ENCODE measurements around the gene TWSG1.
"Not testable (repeated sequence)": the region's sequence is repeated elsewhere in the genome, so short reads cannot be mapped to it uniquely, and the experiment has no call there.

The TWSG1 gene

GRCh38 chr18:9417073-9417851 lies 82.7 kb downstream of the TWSG1 start:
- peak overlapping the region; percentile 2 for H3K9ac ChIP-seq (ENCODE audit: low read depth, low read length)
- no peaks in the 10 kb centered on the region for H3K9me3 ChIP-seq (replicated peaks; ENCODE audit: low read length)
- no peak overlapping the region for H3K4me3 ChIP-seq (ENCODE audit: low read length)

DNA sequence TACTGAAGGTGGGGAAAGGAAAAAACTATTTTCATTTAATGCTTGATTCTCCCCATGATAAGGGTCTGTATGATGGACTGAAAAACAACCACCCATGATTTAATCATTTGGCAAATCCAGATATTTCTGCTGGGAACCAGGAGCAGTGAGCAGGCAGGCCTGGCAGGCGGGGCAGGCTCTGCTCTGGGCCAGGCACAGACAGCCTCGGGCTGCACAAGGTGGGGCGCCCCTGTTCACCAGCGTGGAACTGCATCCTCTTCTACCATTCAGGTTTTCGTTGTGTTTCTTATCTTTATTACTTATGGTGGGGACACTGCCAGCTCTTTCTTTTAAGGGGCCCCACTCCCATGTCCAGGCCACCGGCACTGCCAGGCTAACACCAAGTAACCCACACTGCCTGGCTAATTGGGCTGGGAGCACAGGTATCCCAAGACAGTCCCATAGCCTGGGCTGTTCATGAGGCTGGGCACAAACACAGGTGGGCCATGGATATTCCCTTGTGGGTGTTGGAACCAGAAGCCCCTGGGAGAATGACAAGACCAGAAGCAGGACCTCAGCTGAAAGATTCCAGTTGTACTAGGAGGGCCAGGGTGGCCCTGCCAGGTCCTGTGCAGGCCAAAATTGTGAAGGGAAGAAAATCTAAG lies 83.6 kb downstream of the TWSG1 start:
- no peak overlapping the region for H3K4me2 ChIP-seq (ENCODE audit: low read length)
- no peaks in the 10 kb centered on the region for H3K36me3 ChIP-seq (ENCODE audit: insufficient read depth, low read length)
- H3K9ac ChIP-seq (ENCODE audit: low read depth, low read length): no peak overlapping the region
- no peaks in the 10 kb centered on the region for H3K9me3 ChIP-seq (replicated peaks; ENCODE audit: low read length)
- no peaks in the 10 kb centered on the region for H3K27me3 ChIP-seq (ENCODE audit: control insufficient read depth, insufficient read depth, low read length)
- peaks cover 26% of the 10 kb centered on the region for H3K4me1 ChIP-seq (ENCODE audit: control insufficient read depth, insufficient read depth, low read length)
- no peak overlapping the region for H3K4me3 ChIP-seq (ENCODE audit: low read length)

More at GRCh38 chr18:9417073-9417851, 82.7 kb downstream of the TWSG1 start:
- Histone ChIP-seq H3K4me1 (ENCODE audit: control insufficient read depth, insufficient read depth, low read length) (peaks cover 26% of the 10 kb centered on the region), H3K4me2 (ENCODE audit: low read length) (peak overlapping the region; percentile 67), H3K27me3 (ENCODE audit: control insufficient read depth, insufficient read depth, low read length) (no peaks in the 10 kb centered on the region), H3K36me3 (ENCODE audit: insufficient read depth, low read length) (no peaks in the 10 kb centered on the region)

- Histone ChIP-seq H3K36me3 (ENCODE audit: insufficient read depth, low read length) (no peaks in the 10 kb centered on the region), H3K4me2 (ENCODE audit: low read length) (no peak overlapping the region), H3K9ac (ENCODE audit: low read depth, low read length) (no peak overlapping the region), H3K27me3 (ENCODE audit: control insufficient read depth, insufficient read depth, low read length) (no peaks in the 10 kb centered on the region), H3K9me3 (replicated peaks; ENCODE audit: low read length) (no peaks in the 10 kb centered on the region), H3K4me1 (ENCODE audit: control insufficient read depth, insufficient read depth, low read length) (peaks cover 16% of the 10 kb centered on the region), H3K4me3 (ENCODE audit: low read length) (no peak overlapping the region)
Measured at GRCh38 chr18:9419956-9420631, 85.5 kb downstream of the TWSG1 start.

- H3K4me2 ChIP-seq (ENCODE audit: low read length): no peak overlapping the region
- H3K9me3 ChIP-seq (replicated peaks; ENCODE audit: low read length): no peaks in the 10 kb centered on the region
- H3K36me3 ChIP-seq (ENCODE audit: insufficient read depth, low read length): no peaks in the 10 kb centered on the region
- peaks cover 16% of the 10 kb centered on the region for H3K4me1 ChIP-seq (ENCODE audit: control insufficient read depth, insufficient read depth, low read length)
- H3K4me3 ChIP-seq (ENCODE audit: low read length): no peak overlapping the region
- no peak overlapping the region for H3K9ac ChIP-seq (ENCODE audit: low read depth, low read length)
- H3K27me3 ChIP-seq (ENCODE audit: control insufficient read depth, insufficient read depth, low read length): no peaks in the 10 kb centered on the region
Measured at GRCh38 chr18:9421096-9421900, 86.7 kb downstream of the TWSG1 start.

DNA sequence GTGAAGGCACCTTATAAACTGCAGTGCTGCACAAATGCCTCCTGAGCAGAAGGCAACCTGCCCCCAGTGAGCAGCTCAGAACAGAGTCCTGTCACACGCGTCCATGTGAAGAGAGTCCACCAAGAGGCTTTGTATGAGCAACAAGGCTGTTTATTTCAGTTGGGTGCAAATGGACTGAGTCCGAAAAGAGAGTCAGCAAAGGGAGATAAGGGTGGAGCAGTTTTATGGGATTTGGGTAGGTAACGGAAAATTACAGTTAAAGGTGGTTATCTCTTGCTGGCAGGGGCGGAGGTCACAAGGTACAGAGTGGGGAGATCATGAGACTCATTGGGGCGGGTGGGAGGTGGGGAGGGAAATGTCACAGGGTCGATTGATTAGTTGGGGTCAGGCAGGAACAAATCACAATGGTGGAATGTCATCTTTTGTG lies 87.3 kb downstream of the TWSG1 start:
- Histone ChIP-seq H3K27me3 (ENCODE audit: control insufficient read depth, insufficient read depth, low read length) (no peaks in the 10 kb centered on the region), H3K4me3 (ENCODE audit: low read length) (no peak overlapping the region), H3K4me1 (ENCODE audit: control insufficient read depth, insufficient read depth, low read length) (peaks cover 10% of the 10 kb centered on the region), H3K36me3 (ENCODE audit: insufficient read depth, low read length) (no peaks in the 10 kb centered on the region), H3K9ac (ENCODE audit: low read depth, low read length) (no peak overlapping the region), H3K9me3 (replicated peaks; ENCODE audit: low read length) (no peaks in the 10 kb centered on the region), H3K4me2 (ENCODE audit: low read length) (no peak overlapping the region)

GRCh38 chr18:9422816-9423519 lies 88.4 kb downstream of the TWSG1 start:
- no peaks in the 10 kb centered on the region for H3K9me3 ChIP-seq (replicated peaks; ENCODE audit: low read length)
- H3K4me1 ChIP-seq (ENCODE audit: control insufficient read depth, insufficient read depth, low read length): peaks cover 4% of the 10 kb centered on the region
- no peaks in the 10 kb centered on the region for H3K27me3 ChIP-seq (ENCODE audit: control insufficient read depth, insufficient read depth, low read length)
- H3K4me3 ChIP-seq (ENCODE audit: low read length): no peak overlapping the region
- H3K4me2 ChIP-seq (ENCODE audit: low read length): no peak overlapping the region
- no peaks in the 10 kb centered on the region for H3K36me3 ChIP-seq (ENCODE audit: insufficient read depth, low read length)
- H3K9ac ChIP-seq (ENCODE audit: low read depth, low read length): no peak overlapping the region

DNA sequence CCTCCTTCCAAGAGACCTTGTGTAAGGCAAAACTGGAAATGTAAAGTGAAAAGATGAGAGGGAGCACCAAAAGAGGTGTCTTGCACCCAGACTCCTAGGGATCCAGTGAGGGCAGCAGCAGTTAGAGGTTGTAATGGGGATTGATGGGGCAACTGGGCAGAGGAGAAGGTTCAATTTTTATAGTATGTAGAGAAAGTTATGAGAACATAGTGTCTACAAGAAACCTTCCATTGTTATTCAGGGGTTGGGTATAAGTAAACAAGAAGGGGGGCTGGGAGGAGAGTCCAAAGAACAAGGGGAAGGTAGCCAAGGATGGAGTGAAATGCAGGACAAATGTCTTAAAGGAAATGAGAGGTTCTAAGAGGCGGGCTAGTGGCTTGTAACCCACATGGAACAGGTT lies 89.1 kb downstream of the TWSG1 start:
- H3K4me3 ChIP-seq (ENCODE audit: low read length); H3K36me3 ChIP-seq (ENCODE audit: insufficient read depth, low read length); H3K4me2 ChIP-seq (ENCODE audit: low read length): not testable (repeated sequence)

DNA sequence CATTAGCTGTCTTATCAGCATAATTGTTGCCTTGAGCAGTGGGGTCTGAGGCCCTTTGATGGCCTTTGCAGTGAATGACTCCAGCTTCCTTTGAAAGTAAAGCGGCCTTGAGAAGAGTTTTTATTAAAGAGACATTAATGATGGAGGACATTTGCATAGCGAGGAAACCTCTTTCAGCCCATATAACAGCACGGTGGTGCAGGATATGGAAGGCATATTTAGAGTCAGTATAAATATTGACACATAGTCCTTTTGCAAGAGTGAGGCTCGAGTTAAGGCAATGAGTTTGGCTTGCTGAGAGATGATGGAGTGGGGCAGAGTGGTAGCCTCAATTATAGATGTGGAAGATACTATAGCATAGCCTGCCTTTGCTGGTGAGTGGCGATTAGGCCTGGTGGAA lies 89.7 kb downstream of the TWSG1 start:
- not testable (repeated sequence) for H3K4me1 ChIP-seq (ENCODE audit: control insufficient read depth, insufficient read depth, low read length); H3K36me3 ChIP-seq (ENCODE audit: insufficient read depth, low read length); H3K9me3 ChIP-seq (replicated peaks; ENCODE audit: low read length); H3K4me3 ChIP-seq (ENCODE audit: low read length); H3K27me3 ChIP-seq (ENCODE audit: control insufficient read depth, insufficient read depth, low read length); H3K9ac ChIP-seq (ENCODE audit: low read depth, low read length); H3K4me2 ChIP-seq (ENCODE audit: low read length)

More for the DNA sequence above, 89.1 kb downstream of the TWSG1 start:
- not testable (repeated sequence) for H3K9me3 ChIP-seq (replicated peaks; ENCODE audit: low read length); H3K4me1 ChIP-seq (ENCODE audit: control insufficient read depth, insufficient read depth, low read length); H3K27me3 ChIP-seq (ENCODE audit: control insufficient read depth, insufficient read depth, low read length); H3K9ac ChIP-seq (ENCODE audit: low read depth, low read length)

DNA sequence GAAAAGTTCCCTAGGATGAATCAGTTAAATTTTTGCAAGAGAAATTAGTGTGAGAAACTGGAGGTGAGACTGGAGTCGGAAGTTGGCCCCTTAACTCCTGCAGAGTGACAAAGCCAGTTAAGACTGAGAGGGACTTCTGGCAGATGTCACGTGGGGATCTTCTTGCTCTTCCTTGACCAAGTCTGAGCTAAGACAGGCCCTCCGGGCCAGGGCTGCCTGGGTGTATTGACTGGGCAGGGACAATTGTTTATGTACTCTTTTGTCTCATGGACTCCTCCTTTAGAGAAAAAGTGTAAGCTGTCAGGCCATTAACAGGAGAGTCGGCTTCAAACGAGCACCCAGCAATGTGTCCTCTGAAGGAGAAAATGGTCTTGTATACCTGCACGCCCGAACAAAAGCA lies 92.2 kb downstream of the TWSG1 start:
- Histone ChIP-seq H3K27me3 (ENCODE audit: control insufficient read depth, insufficient read depth, low read length) (no peaks in the 10 kb centered on the region), H3K9ac (ENCODE audit: low read depth, low read length) (no peak overlapping the region), H3K36me3 (ENCODE audit: insufficient read depth, low read length) (no peaks in the 10 kb centered on the region), H3K9me3 (replicated peaks; ENCODE audit: low read length) (no peaks in the 10 kb centered on the region), H3K4me1 (ENCODE audit: control insufficient read depth, insufficient read depth, low read length) (peaks cover 7% of the 10 kb centered on the region), H3K4me2 (ENCODE audit: low read length) (no peak overlapping the region), H3K4me3 (ENCODE audit: low read length) (no peak overlapping the region)

DNA sequence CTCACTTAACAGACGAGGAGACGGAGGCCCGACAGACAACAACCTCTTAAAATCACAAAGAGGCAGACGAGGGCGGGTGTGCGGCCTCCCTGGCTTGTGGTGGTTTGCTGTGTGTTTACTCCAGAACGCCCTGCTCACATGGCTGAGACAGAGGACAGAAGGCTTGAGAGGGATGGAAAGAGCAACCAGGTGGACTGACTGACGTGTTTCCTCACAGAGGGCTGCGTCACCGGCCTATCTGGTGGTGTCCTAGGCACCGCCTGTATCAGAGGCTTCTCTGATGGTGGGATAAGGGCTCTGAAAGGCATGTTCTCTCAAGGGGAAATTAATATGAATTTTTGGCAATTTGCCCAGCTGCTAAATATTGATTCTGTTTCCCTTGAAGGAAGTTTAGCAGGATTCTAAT lies 93.7 kb downstream of the TWSG1 start:
- no peaks in the 10 kb centered on the region for H3K9me3 ChIP-seq (replicated peaks; ENCODE audit: low read length)

More for the DNA sequence above, 93.7 kb downstream of the TWSG1 start:
- H3K4me1 ChIP-seq (ENCODE audit: control insufficient read depth, insufficient read depth, low read length): peaks cover 7% of the 10 kb centered on the region
- H3K9ac ChIP-seq (ENCODE audit: low read depth, low read length): no peak overlapping the region
- H3K36me3 ChIP-seq (ENCODE audit: insufficient read depth, low read length): no peaks in the 10 kb centered on the region
- H3K4me2 ChIP-seq (ENCODE audit: low read length): no peak overlapping the region
- no peak overlapping the region for H3K4me3 ChIP-seq (ENCODE audit: low read length)
- H3K27me3 ChIP-seq (ENCODE audit: control insufficient read depth, insufficient read depth, low read length): no peaks in the 10 kb centered on the region
